Transverse colon (tissue), 4 donors: ENCODE measurements around the gene CD3G. TPM values are rescaled to one million over a fixed set of nuclear protein-coding genes. Genes with fewer than 3 reads are reported as not detected.

Experiments used
- DNase-seq: peaks from one replicate; pipeline ENCODE4 v3.0.0-alpha.2; 2019
- H3K27ac ChIP-seq, 4 donors: fragments of 200-600 bp; sonication (generic); 2 replicates each; pipeline ENCODE4 v1.5.1; 2016 to 2018; ENCODE audit warnings: inconsistent platforms in 4 of 4
- H3K27me3 ChIP-seq: fragments of 200-600 bp; sonication (generic); 2 replicates; pipeline ENCODE4 v1.5.1; 2017; ENCODE audit warnings: inconsistent platforms
- H3K36me3 ChIP-seq, 4 donors: fragments of 200-600 bp; sonication (generic); 2 replicates each; pipeline ENCODE4 v1.5.1; 2017 to 2019; ENCODE audit warnings: inconsistent platforms in 4 of 4
- H3K4me1 ChIP-seq, 4 donors: fragments of 200-600 bp; sonication (generic); 2 replicates each; pipeline ENCODE4 v1.5.1; 2017 to 2020; ENCODE audit warnings: inconsistent platforms in 4 of 4
- H3K4me3 ChIP-seq, 4 donors: fragments of 200-600 bp; sonication (generic); 1 replicate in 1 of 4; 2 replicates in 3 of 4; pipeline versions ENCODE4 v1.5.1 to v1.6.1; 2017 to 2019; ENCODE audit warnings: inconsistent platforms in 4 of 4
- H3K9me3 ChIP-seq, 2 donors: fragments of 200-600 bp; sonication (generic); 2 replicates each; pipeline ENCODE4 v1.5.1; 2017 to 2019; ENCODE audit warnings: inconsistent platforms in 2 of 2
- CTCF ChIP-seq, 5 experiments: fragments of 200-600 bp in 3 of 5; fragments of 450-650 bp in 2 of 5; sonication (generic) in 3 of 5; IDR thresholded peaks; 1 replicate in 2 of 5; 2 replicates in 3 of 5; pipeline ENCODE4 v1.5.1; 2016 to 2017; ENCODE audit warnings: antibody characterized with exemption in 5 of 5, inconsistent platforms in 3 of 5, mild to moderate bottlenecking in 2 of 5, moderate library complexity in 1 of 5
- EP300 ChIP-seq: sonication (generic); formaldehyde crosslinking; IDR thresholded peaks from one replicate; pipeline ENCODE4 v1.6.1; 2017; ENCODE audit warnings: antibody characterized with exemption, low read depth
- POLR2A ChIP-seq: fragments of 450-650 bp; IDR thresholded peaks from one replicate; pipeline ENCODE4 v1.6.1; 2016; ENCODE audit warnings: antibody characterized with exemption, mild to moderate bottlenecking, moderate library complexity
- POLR2AphosphoS5 ChIP-seq, 3 donors: sonication (generic); formaldehyde crosslinking; IDR thresholded peaks; one replicate each; pipeline ENCODE4 v1.6.1; 2016; ENCODE audit warnings: antibody characterized with exemption in 3 of 3
- WGBS, 2 donors: methylation state at CpG; one replicate each; pipeline ENCODE4 v1.1.5; 2018; ENCODE audit warnings: low coverage in 1 of 2; 5-methylcytosine and 5-hydroxymethylcytosine counted together
- in situ Hi-C, 4 donors: fragments of 200-750 bp; cut with MboI; loops; one replicate each; pipeline versions ENCODE4 v1.15.0 to v1.15.1; 2017; ENCODE audit warnings: low sequenced_read_pairs in 3 of 4, low pct_ligation_motif_present in 1 of 4, low pct_unique_long_range_greater_than_20kb in 1 of 4
- intact Hi-C: fragments of 100-400 bp; cut with DNase I; formaldehyde crosslinking; loops from one replicate; pipeline ENCODE4 v1.15.1; 2023; ENCODE audit warnings: low total_unique reads
- total RNA-seq, 4 donors: library from RNA; depleted of rRNA; stranded (reverse); fragments of >200 nt; gene quantifications; one replicate each; pipeline ENCODE4 v1.1.0, GENCODE V29; 2016

Gene CD3G
- total RNA-seq, 4 donors from 2014 or later: 2.2 to 5.4 (median 2.2) TPM; not detected in 1

- Histone ChIP-seq H3K27ac (no peak overlapping the region), H3K9me3 (no peaks in the 10 kb centered on the region), H3K27me3 (no peaks in the 10 kb centered on the region), H3K36me3 (peaks cover 0 to 85% (median 39%) of the 10 kb centered on the region in 4 donors), H3K4me3 (no peak overlapping the region), H3K4me1 (no peaks in the 10 kb centered on the region)
- intact Hi-C loops (no loop called here), in situ Hi-C loops (loop anchor here in 1 of 4 donors (10.0 kb wide), 1 partner anchor 119 kb away; no protein-coding TSS in a partner anchor)
- TF ChIP-seq POLR2AphosphoS5 (IDR thresholded peaks at IDR 0.05): no peak
- no peak for TF ChIP-seq CTCF (IDR thresholded peaks at IDR 0.05)
- TF ChIP-seq POLR2A: no peak
- no peak for TF ChIP-seq EP300
- no peak for DNase-seq
Observed at GRCh38 chr11:118375978-118376377, 31.8 kb downstream of the CD3G start.

GRCh38 chr11:118379497-118379896 lies 35.4 kb downstream of the CD3G start:
- in situ Hi-C loops (loop anchor here in 1 of 4 donors (10.0 kb wide), 1 partner anchor 115 kb away; no protein-coding TSS in a partner anchor), intact Hi-C loops (no loop called here)
- no peak for DNase-seq
- H3K27me3 ChIP-seq: no peaks in the 10 kb centered on the region
- TF ChIP-seq EP300: no peak
- no peaks in the 10 kb centered on the region for H3K4me1 ChIP-seq
- no peak overlapping the region for H3K4me3 ChIP-seq
- H3K9me3 ChIP-seq: no peaks in the 10 kb centered on the region
- WGBS, 2 donors: 75 to 96% methylated on average over 4 of the region's 4 CpGs
- peaks cover 0 to 85% (median 38%) of the 10 kb centered on the region in 4 donors for H3K36me3 ChIP-seq
- H3K27ac ChIP-seq: no peak overlapping the region

- Histone ChIP-seq H3K9me3 (no peaks in the 10 kb centered on the region), H3K27ac (no peak overlapping the region), H3K36me3 (peaks cover 0 to 90% (median 41%) of the 10 kb centered on the region in 4 donors), H3K4me1 (no peaks in the 10 kb centered on the region), H3K27me3 (no peaks in the 10 kb centered on the region), H3K4me3 (no peak overlapping the region)
- in situ Hi-C loops: loop anchor here in 1 of 4 donors (10.0 kb wide), 1 partner anchor 114 kb away; no protein-coding TSS in a partner anchor
- no peak for DNase-seq
- intact Hi-C loops: no loop called here
- no peak for TF ChIP-seq CTCF (IDR thresholded peaks at IDR 0.05)
- no peak for TF ChIP-seq EP300
- no peak for TF ChIP-seq POLR2AphosphoS5 (IDR thresholded peaks at IDR 0.05)
- TF ChIP-seq POLR2A: no peak
Observed at GRCh38 chr11:118380571-118380970, 36.4 kb downstream of the CD3G start.

DNA sequence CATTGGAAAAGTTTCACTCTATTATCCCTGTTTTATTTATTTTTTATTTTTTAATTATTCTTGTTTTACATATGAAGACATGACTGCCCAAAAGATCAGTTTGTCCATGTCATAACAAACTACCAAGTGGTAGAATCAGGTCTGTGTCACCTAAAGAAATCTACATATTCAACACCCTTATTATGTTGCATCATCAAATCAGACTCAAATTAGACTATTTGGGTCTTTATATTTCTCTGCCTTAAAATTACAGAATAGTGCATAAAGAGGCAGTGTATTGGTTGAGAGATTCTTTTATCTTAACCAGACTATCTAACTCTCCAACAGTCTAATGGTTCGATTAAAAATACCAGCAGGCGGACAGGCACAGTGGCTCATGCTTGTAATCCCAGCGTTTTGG lies 38.8 kb downstream of the CD3G start:
- WGBS, 2 donors: 90 to 100% methylated on average over 3 of the region's 3 CpGs
- in situ Hi-C loops (loop anchor here in 1 of 4 donors (10.0 kb wide), 1 partner anchor 112 kb away; no protein-coding TSS in a partner anchor), intact Hi-C loops (no loop called here)
- H3K4me3 ChIP-seq: no peak overlapping the region
- TF ChIP-seq POLR2AphosphoS5 (IDR thresholded peaks at IDR 0.05) (no peak), POLR2A (no peak), CTCF (IDR thresholded peaks at IDR 0.05) (no peak), EP300 (no peak)
- no peaks in the 10 kb centered on the region for H3K4me1 ChIP-seq
- no peak for DNase-seq
- no peaks in the 10 kb centered on the region for H3K27me3 ChIP-seq
- peaks cover 0 to 97% (median 45%) of the 10 kb centered on the region in 4 donors for H3K36me3 ChIP-seq
- H3K9me3 ChIP-seq: no peaks in the 10 kb centered on the region
- H3K27ac ChIP-seq: no peak overlapping the region

GRCh38 chr11:118383657-118384056 lies 39.5 kb downstream of the CD3G start:
- Histone ChIP-seq H3K9me3 (no peaks in the 10 kb centered on the region), H3K27ac (no peak overlapping the region), H3K4me1 (no peaks in the 10 kb centered on the region), H3K27me3 (no peaks in the 10 kb centered on the region), H3K36me3 (peaks cover 0 to 97% (median 44%) of the 10 kb centered on the region in 4 donors), H3K4me3 (no peak overlapping the region)
- intact Hi-C loops (no loop called here), in situ Hi-C loops (loop anchor here in 1 of 4 donors (10.0 kb wide), 1 partner anchor 111 kb away; no protein-coding TSS in a partner anchor)
- WGBS, 2 donors: 96 to 98% methylated on average over 3 of the region's 3 CpGs
- TF ChIP-seq POLR2AphosphoS5 (IDR thresholded peaks at IDR 0.05): no peak
- DNase-seq: no peak
